PC-9 (cell line): ENCODE data around the gene SEL1L.

Experiments used
- CTCF ChIP-seq: fragments of 200-600 bp; sonication (generic); conservative IDR thresholded peaks from 2 replicates; pipeline ENCODE4 v1.6.1; 2017; ENCODE audit warnings: mixed run types, antibody characterized with exemption, mild to moderate bottlenecking, moderate library complexity
- EZH2 ChIP-seq: fragments of 200-600 bp; sonication (generic); IDR thresholded peaks from 2 replicates; pipeline ENCODE4 v1.8.0; 2017; ENCODE audit warnings: antibody characterized with exemption, low read depth

DNA sequence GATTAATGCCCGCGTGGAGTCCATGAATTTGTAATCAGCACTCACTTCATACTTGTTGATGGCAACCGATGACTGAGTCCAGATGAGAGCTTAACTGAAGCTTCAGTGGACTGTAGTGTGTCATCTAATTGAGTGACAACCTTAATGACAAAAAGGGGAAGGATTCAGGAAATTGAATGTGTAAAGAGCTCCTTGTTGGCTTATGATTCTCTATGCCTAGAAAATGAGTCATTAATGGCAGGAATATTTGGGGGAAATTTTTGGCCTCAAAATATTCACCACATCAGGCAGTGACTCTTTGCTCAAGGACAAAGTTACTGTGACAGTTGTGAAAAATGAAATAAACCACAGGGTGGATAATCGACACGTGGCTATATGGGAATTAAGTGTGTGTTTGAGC, 78.3 kb downstream of the SEL1L start:
- TF ChIP-seq CTCF (no peak), EZH2 (no peak)
